ENCODE measurements around the gene ZFYVE16. TPM values are rescaled to one million over a fixed set of nuclear protein-coding genes. Genes with fewer than 3 reads are reported as not detected.

The ZFYVE16 gene
- total and polyA plus RNA-seq, 2 of the 13 experiments (the other 11 are each of a cell fraction or from before 2014, with no cell fraction given): 9.3 to 33.3 TPM

- peak; percentile 88 for TF ChIP-seq KDM2A (CRISPR knock-in tag; IDR thresholded peaks at IDR 0.05; ENCODE audit: borderline replicate concordance, low read depth)
- TF ChIP-seq ZBTB49 (CRISPR knock-in tag; IDR thresholded peaks at IDR 0.05; ENCODE audit: borderline replicate concordance): no peak
- TF ChIP-seq ZNF781 (CRISPR knock-in tag; IDR thresholded peaks at IDR 0.05; ENCODE audit: borderline replicate concordance, not compliant biosample characterization): peak; percentile 79
- no peak for TF ChIP-seq E2F2 (CRISPR knock-in tag; IDR thresholded peaks at IDR 0.05; ENCODE audit: borderline replicate concordance)
- peak; percentile 18; the same call in 1 of the 2 replicates for TF ChIP-seq NCOA1 (CRISPR knock-in tag; IDR thresholded peaks at IDR 0.05)
- peak; percentile 41; the same call in 1 of the 2 replicates for TF ChIP-seq ZFYVE20 (CRISPR knock-in tag; IDR thresholded peaks at IDR 0.05; ENCODE audit: borderline replicate concordance, low read depth)
- no peak for TF ChIP-seq JDP2 (CRISPR knock-in tag; IDR thresholded peaks at IDR 0.05; ENCODE audit: borderline replicate concordance)
- TF ChIP-seq ZKSCAN1 (IDR thresholded peaks at IDR 0.05; ENCODE audit: low read length): no peak
- no peak for TF ChIP-seq ZNF670 (CRISPR knock-in tag; IDR thresholded peaks at IDR 0.05; ENCODE audit: borderline replicate concordance)
- TF ChIP-seq ZBED4 (CRISPR knock-in tag; IDR thresholded peaks at IDR 0.05; ENCODE audit: borderline replicate concordance): peak; percentile 96; the same call in 1 of the 2 replicates
- TF ChIP-seq ZNF558 (CRISPR knock-in tag; IDR thresholded peaks at IDR 0.05; ENCODE audit: borderline replicate concordance): no peak; the same call in 1 of the 2 replicates
- peak; percentile 57; the same call in 1 of the 2 replicates for TF ChIP-seq STAT6 (CRISPR knock-in tag; IDR thresholded peaks at IDR 0.05; ENCODE audit: borderline replicate concordance)
- peak; percentile 80 for TF ChIP-seq MXD4 (CRISPR knock-in tag; IDR thresholded peaks at IDR 0.05)
- no peak for TF ChIP-seq ZNF282 (IDR thresholded peaks at IDR 0.05; ENCODE audit: partially characterized antibody)
- peak; percentile 16; the same call in 1 of the 2 replicates for TF ChIP-seq ZNF776 (CRISPR knock-in tag; IDR thresholded peaks at IDR 0.05)
- TF ChIP-seq STAG1 (CRISPR knock-in tag; IDR thresholded peaks at IDR 0.05): peak; percentile 72
Observed at GRCh38 chr5:80487829-80488721, 80.2 kb downstream of the ZFYVE16 start, which contains the start of gene FAM151B (continued).
